GM18870 (cell line): ENCODE results near the gene KPNB1.

Source experiments
- ATAC-seq: cut with Tn5 transposase; IDR thresholded peaks from one replicate; pipeline ENCODE4 v1.9.1; 2021; ENCODE audit warnings: moderate library complexity; ENCODE audit not compliant: unreplicated experiment

KPNB1 gene

DNA sequence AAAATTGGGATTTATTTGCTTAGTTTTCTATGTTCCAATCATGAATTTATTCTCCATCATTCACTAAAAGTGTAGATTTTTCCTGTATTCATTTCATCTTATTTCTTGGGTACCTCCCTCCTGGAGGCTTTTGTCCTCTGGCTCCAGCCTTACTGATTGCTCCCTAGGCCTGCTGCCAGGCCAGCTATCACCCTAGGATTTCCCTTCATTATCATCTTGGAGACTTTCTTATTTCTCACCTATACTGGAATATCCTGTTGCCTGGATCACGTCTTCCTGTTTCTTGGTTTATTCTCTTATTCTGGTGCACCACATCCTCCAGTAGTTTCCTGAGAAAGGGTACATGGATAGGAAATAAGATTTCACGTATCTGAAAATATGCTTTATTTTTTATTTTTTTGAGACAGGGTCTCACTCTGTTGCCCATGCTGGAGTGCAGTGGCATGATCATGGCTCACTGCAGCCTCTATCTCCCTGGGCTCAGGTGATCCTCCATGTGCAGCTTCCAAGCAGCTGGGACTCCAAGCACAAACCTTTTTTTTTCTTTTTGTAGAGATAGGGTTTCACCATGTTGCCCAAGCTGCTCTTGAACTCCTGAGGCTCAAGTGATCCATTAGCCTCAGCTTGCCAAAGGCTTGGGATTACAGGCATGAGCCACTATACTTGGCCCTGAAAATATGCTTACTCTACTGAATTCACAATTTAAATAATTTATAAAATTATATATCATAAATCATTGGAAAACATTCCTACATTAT is 13.3 kb upstream of the KPNB1 start:
- ATAC-seq: no peak

DNA sequence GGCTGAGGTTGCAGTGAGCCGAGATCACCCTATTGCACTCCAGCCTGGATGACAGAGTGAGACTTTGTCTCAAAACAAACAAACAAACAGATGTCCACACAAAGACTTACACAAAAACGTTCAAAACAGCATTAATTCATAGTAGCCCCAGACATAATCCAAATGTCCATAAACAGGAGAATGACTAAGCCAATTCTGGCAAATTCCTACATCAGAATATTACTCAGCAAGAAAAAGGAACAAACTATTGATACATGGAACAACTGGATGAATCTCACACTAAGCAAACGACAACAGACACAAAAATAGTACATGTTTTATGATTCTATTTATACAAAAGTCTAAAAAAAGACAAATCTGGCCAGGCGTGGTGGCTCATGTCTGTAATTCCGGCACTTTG is 10.8 kb upstream of the KPNB1 start:
- no peak for ATAC-seq

DNA sequence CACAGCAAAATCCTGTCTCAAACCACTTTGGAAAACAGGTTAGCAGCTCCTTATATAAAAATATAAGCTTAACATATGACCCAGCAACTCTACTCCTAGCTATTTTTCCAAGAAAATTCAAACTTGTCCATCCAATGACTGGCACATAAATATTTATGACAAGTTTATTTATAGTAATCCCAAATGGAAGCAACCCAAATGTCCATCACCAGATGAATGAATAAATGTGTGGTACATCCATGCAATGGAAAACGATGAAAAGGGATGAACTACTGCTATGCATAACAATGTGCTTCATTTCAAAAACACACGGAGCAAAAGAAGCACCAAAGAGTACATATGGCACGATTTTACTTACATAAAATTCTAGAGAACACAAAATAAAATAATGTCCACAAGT is 9.6 kb upstream of the KPNB1 start:
- ATAC-seq: no peak

- no peak for ATAC-seq
Observed at GRCh38 chr17:47641202-47641601, 8.5 kb upstream of the KPNB1 start.

GRCh38 chr17:47643116-47643515 is 6.6 kb upstream of the KPNB1 start:
- no peak for ATAC-seq

GRCh38 chr17:47644324-47644723 is 5.4 kb upstream of the KPNB1 start:
- no peak for ATAC-seq

- no peak for ATAC-seq
Observed at GRCh38 chr17:47649972-47650524, 329 bp downstream of the KPNB1 start.

DNA sequence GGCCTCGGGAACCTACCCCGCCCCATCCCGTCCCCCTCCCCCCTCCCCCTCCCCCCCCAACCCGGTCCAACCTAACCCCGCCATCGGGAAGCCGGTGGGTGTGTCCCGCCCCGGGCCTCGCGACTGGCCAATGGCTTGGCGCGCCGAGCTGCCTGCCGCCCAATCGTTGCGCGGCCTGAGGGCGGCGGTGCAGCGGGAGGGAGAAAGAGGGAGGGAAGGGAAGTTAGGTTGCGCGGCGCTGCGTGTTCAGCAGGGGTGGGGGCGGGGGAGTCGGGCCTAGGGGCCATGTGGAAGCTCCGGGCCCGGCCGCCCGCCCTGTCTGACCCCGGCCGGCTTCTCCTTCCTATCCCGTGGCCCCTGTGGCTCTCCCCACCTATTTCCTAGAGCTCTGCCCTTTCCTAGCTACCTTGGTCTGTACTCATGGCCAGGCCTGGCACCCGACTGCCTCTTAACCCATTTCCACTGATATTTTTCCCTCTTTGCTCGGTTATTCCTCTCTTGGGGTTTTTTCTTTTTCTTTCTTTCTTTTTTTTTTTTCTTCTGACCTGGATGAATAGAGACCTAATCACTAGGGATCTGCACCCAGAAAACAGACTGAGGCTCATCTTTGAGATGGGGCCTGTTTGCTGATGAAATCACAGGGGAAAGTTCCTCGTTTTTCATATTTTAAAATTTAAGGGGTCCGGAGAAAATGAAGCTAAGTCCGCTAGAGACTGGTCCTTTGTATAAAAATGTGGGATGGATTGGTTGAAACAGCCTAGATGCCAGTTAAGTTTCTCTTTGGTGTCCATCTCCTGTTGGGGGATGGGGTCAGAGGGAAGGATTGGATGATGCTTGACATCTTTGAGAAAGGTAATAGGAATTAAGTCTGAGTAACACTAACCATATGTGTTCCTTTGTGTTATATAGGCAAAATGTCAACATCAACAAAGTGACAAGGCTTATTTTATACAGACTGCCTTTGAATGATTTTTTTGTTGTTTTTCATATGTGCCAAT is 1.1 kb downstream of the KPNB1 start:
- ATAC-seq: peak; percentile 38

DNA sequence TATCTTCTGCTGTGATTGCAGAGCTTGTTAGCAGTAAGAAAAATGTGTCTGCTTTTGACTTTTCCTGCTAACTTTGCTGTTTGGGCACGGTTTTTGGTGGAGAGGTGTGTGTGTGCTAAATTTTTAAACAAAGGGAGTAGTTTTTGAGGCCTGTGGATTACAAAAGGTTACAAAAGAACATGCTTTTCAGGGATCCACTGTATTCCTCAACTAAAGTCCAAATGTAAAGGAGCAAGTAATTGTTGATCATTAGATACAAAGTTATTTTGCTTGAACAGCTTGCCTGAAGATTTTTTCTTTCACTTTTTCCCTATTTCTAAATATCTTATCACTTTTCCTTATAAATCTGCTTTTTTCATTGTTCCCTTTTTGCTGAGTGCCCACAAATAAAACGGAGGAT is 2.0 kb downstream of the KPNB1 start:
- ATAC-seq: no peak

GRCh38 chr17:47652570-47652969 is 2.9 kb downstream of the KPNB1 start:
- ATAC-seq: no peak

- ATAC-seq: no peak
Observed at GRCh38 chr17:47653442-47653841, 3.7 kb downstream of the KPNB1 start.

DNA sequence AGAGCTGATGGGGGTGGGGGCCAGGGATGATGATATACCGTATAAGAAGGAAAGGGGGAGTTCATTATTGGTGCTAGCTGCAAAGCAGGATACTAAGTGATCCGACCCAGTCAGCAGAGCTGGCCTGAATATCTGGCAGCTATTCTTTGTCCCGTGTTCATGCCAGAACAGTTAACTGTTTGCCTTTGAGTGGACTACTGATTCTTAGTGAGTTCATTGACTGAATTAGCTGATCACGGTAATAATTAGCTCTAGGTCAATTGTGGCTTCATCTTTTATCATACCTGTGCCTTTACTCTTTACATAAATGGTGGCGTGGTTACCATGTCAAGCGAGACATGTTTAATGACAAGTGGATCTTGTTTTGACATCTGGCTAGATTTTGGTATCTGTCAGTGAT is 5.3 kb downstream of the KPNB1 start:
- no peak for ATAC-seq

- peak; percentile 48 for ATAC-seq
Observed at GRCh38 chr17:47660064-47660492, 10.4 kb downstream of the KPNB1 start.

DNA sequence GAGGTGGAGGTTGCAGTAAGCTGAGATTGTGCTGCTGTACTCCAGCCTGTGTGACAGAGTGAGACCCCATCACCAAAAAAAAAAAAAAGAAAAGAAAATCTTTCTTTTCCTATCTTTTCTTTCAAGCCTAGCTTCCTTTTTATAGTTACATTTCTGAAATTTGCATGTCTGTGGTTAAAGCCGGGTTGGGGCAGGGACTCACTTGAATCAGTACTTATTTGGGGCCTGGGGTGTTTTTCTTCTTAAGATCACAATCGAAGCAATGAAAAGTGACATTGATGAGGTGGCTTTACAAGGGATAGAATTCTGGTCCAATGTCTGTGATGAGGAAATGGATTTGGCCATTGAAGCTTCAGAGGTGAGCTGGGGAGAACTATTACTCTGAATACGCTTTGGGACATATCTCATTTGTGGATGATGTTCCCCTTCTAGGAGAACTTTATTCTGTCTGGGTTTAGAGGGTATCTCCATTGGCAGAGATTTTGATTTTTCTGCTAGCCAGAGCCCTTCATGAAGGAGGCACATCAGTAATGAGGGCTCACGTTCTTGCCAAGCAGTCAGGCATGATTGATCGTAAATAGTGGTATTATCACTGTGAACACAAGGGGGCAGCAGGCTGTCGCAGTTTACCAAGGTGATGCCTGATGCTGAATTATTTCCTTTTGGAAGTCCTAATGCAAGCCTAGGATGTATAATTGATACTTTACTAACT is 14.3 kb downstream of the KPNB1 start:
- ATAC-seq: no peak

GRCh38 chr17:47664624-47664941 is 14.9 kb downstream of the KPNB1 start:
- no peak for ATAC-seq

DNA sequence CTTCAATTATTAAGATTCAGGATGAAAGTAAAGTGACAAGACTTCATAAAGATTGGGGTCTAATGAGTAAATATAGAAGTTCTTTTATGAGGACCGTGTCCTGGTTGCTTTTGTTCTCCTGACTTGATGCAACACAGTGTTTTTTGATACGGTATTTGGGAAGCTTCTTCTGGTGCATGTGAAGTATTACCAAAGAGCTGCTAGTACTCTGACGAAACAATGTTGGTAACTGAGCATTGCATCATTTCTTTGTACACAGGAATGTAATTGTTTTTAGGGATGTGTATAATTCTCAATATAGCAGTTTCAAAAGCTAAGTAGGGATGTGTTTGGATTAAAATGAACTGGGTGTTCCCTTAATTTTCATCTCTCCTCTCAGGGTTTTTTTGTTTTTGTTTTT is 15.9 kb downstream of the KPNB1 start:
- no peak for ATAC-seq

GRCh38 chr17:47669081-47669480 is 19.4 kb downstream of the KPNB1 start:
- no peak for ATAC-seq

- no peak for ATAC-seq
Observed at GRCh38 chr17:47670064-47670463, 20.3 kb downstream of the KPNB1 start.

GRCh38 chr17:47674499-47674898 is 24.8 kb downstream of the KPNB1 start:
- no peak for ATAC-seq

- ATAC-seq: no peak
Observed at GRCh38 chr17:47675380-47676198, 25.9 kb downstream of the KPNB1 start.

GRCh38 chr17:47676199-47676472 is 26.4 kb downstream of the KPNB1 start:
- ATAC-seq: no peak
